Stimulated activated CD4-positive, alpha-beta T cell treated with anti-CD3 and anti-CD28 coated beads, Interleukin-12 subunit alpha, Interleukin-12 subunit beta, amount 100 ng/mL, for 48 hours (primary cell): ENCODE measurements around the gene MBOAT2.
"Not testable (repeated sequence)": the region's sequence is repeated elsewhere in the genome, so short reads cannot be mapped to it uniquely, and the experiment has no call there.

Experiments used
- DNase-seq, 3 donors: peaks; one replicate each; pipeline ENCODE4 v3.0.0-alpha.2; 2020; ENCODE audit warnings: low read depth in 2 of 3, low spot score in 1 of 3

MBOAT2 gene

GRCh38 chr2:8957628-8958027 lies 45.9 kb downstream of the MBOAT2 start:
- no peak for DNase-seq

DNA sequence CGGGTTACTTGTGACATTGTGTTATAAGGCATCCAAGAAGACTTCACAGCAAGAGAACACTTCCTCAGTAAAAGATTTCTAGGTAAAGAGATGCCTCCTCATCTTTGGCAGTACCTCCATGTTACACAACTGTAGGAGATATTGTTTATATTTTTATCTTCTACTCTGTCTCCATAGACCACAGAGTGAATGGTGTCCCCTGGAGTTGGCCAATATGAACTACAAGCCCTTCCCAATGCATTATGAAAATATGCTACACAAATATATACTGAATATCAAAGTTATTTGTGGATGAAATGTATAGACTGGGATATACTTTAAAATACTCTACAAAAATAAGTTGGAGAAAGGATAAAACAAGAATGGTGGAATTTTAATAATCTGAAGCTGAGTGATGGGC lies 46.7 kb downstream of the MBOAT2 start:
- no peak for DNase-seq

DNA sequence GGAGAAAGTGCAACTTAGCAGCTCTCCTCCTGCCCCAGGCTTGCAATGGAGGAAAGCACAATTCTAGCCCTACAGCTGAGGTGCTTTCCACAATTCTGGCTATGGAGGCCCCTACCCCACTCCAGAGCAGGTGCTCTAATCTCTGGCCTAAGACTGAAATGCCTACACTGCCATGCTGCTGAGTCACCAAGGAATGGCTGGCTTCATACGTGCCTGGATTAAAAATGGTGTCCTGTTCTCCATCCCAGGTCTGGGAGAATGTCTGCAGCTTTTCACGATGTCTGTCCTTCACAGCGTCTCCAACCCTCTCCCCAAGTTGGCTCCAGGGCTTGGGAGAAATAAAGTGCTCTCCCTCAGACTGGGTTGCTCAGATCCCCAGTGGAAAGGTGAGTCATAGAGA lies 48.5 kb downstream of the MBOAT2 start:
- DNase-seq = no peak

DNA sequence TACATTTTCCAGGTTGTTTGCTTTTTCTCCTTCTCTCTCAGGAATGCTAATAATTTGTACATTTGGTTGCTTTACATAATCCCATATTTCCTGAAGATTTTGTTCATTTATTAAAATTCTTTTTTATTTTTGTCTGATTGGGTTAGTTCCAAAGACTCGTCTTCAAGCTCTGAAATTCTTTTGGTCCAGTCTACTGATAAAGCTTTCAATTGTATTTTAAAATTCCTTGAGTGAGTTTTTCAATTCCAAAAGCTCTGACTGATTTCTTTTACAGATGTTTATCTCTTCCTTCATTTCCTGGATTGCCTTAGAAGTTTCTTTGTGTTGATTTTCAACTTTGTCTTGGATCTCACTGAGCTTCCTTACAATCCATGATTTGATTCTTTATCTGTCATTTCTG lies 50.0 kb downstream of the MBOAT2 start:
- DNase-seq = no peak

GRCh38 chr2:8939486-8940114 lies 63.9 kb downstream of the MBOAT2 start:
- no peak for DNase-seq

GRCh38 chr2:8938384-8938783 lies 65.1 kb downstream of the MBOAT2 start:
- DNase-seq = no peak

GRCh38 chr2:8935982-8936381 lies 67.5 kb downstream of the MBOAT2 start:
- DNase-seq = no peak

DNA sequence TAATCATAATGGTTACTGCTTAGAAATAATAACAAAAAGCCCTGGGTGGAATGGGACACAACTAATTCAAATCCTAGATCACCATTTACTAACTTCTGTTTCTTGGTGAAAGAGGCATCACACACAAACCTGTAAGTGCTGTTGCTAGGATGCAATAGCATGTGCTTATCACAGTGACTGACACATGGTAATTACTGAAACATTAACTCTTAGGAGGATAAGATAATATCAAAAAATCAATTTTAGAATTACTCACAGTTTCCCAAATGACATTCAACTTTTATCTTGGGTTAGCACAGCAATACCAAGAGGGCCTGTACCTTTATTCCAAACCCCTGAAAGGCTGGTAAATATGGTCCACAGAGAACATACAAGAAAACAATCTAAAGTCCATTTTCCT lies 69.1 kb downstream of the MBOAT2 start:
- no peak for DNase-seq

DNA sequence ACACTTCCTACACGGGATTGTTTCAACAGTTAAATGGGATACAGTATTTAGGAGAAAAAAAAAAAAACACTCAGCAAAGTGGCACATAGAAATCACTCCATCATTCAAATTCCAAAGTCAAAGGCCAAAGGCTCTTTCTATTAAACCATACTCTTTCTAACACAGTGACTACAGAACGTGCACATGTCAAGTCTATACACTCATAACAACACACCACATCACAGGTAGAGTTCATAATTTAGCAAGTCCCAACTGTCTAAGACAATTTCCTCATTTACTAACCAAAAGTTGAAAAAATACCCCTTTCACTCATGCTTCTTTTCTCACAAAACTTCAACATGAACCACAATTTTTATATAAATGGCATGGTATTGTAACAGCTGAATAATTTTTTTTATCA lies 70.8 kb downstream of the MBOAT2 start:
- DNase-seq = no peak

GRCh38 chr2:8930185-8930584 lies 73.3 kb downstream of the MBOAT2 start:
- DNase-seq = not testable (repeated sequence)

DNA sequence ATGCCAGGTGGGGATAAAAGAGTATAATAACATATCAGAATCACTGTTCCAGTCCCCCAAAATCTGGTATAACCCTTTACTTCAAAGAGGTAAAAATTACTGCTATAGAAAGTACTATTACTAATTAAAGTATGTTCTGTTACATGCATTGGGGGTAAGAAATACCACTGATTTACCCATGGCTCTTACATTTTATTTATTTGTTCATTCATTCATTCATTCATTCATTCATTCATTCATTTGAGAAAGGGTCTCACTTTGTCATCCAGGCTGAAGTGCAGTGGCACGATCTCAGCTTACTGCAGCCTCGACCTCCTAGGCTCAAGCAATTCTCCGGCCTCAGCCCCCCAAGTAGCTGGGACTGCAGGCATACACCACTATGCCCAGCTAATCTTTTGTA lies 74.4 kb downstream of the MBOAT2 start:
- no peak for DNase-seq

DNA sequence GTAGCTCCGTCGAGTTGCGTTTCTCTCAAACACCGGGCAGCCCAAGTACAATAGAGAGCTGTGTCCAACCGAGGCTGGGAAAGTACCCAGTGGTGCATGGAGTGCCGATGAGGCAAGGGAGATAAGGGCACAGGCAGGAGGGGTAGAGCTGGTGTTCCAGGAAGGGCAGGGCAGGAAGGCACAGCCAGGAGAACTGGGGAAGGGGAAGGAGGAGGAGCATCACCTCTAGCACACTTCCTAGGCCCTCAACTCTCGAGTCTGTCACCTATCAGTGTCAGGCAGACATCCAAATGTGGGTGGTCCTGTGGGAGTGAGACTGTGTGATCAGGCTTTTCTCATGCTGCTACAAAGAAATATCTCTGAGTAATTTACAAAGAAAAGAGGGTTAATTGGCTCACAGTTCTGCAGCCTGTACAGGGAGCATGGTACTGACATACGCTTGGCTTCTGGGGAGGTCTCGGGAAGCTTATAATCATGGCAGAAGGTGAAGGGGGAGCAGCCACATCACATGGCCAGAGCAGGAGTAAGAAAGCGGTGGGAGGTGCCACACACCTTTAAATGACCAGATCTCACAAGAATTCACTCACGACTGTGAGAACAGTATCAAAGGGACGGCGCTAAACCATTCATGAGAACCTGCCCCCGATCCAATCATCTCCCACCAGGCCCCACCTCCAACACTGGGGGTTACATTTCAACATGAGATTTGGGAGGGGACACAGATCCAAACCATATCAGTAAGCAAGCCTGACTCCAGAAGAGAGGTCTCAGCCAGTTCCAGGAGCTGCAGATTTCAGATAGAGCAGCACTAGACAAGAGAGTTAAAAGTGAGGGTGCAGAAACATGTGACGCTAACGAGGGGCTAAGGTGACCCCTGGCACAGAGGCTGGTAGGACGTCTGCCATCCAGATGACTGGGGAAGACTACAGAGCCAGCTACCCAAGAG lies 75.7 kb downstream of the MBOAT2 start:
- no peak for DNase-seq

DNA sequence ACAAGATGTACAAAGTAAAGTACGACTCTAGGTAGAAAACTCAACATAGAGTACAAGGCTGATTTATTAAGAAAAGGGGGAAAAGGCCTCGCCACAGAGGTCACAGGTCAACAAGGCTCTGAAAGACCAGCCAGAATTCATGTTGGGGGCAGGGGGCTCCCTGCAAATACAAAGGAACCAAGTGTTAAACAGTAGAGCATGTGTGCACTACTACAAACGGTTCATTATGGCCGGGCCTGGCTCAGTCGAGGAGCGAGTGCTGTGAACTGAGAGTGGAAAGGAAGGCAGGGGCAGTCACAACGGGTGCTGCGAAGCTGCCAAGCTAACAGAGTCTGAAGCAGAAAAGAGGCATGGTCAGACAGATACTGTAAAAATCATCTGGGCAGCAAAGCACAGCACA lies 77.1 kb downstream of the MBOAT2 start:
- DNase-seq = no peak

- no peak for DNase-seq
Measured at GRCh38 chr2:8925411-8925810, 78.1 kb downstream of the MBOAT2 start.

DNA sequence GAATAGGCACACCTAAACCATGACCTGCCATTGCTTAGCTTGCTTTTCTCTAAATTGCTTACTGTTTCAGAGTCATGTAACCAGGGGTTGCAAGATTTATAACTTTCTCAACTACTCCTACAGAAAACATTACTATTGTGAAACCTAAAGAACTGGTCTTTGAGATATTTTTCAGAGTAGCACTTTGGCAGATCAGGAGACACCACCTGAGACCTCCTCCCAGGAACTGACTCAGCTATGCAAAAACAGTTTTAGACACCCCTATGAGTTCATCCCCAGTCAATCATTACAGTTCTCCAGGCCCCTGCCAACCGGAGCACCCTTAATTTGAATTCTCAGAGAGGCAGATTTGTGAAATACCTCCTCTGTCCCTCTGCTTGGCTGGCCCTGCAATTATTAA lies 80.3 kb downstream of the MBOAT2 start:
- no peak for DNase-seq

GRCh38 chr2:8922431-8922830 lies 81.1 kb downstream of the MBOAT2 start:
- no peak for DNase-seq

- DNase-seq = no peak
Measured at GRCh38 chr2:8918412-8918811, 85.1 kb downstream of the MBOAT2 start.

DNA sequence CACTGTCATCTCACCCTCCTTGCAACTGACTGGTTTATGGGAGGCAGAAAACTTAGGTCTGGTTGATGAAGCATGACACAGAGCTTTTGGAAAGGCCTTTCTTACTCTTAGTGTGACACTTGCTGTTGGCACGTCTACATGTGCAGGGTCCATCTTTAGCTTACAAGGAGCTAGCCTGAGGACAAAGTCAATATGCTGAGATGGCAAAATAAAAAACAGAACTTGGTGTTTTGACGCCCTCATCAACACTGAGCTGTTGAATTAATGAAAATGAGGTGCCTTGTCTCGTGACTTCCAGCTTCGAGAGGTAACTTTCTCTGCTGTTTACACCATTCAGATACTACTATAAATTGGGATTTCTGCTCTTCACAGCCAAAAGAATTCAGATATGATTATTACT lies 87.5 kb downstream of the MBOAT2 start:
- no peak for DNase-seq

DNA sequence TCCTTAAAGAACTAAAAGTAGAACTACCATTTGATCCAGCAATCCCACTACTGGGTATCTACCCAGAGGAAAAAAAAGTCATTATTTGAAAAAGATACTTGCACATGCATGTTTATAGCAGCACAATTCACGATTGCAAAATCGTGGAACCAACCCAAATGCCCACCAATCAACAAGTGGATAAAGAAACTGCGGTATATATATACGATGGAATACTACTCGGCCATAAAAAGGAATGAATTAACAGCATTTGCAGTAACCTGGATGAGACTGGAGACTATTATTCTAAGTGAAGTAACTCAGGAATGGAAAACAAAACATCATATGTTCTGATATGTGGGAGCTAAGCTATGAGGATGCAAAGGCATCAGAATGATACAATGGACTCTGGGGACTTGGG lies 89.7 kb downstream of the MBOAT2 start:
- DNase-seq = not testable (repeated sequence)

DNA sequence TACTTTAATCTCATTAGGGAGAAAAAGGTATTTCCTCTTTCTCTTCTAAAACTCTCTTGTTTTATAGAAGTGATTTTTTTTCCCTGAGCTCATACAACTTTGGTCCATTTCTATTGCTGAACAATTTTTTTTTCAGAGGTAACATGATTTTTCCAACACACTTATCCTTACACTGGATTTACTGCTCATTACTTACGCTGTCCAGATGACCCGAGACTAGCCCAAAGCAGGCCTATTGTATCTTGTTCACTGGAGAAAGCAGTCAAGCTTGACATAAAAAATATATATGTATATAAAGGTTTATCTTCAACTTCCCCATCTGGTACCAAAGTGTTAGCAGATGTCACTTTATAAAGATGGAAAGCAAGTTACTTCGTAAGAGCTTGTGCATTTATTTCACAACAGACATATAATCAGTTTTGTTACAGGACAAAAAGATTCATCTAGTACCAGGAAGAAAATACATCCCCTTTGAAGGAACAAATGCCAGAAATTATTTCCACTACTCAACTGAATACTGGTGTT lies 95.7 kb downstream of the MBOAT2 start:
- no peak for DNase-seq

DNA sequence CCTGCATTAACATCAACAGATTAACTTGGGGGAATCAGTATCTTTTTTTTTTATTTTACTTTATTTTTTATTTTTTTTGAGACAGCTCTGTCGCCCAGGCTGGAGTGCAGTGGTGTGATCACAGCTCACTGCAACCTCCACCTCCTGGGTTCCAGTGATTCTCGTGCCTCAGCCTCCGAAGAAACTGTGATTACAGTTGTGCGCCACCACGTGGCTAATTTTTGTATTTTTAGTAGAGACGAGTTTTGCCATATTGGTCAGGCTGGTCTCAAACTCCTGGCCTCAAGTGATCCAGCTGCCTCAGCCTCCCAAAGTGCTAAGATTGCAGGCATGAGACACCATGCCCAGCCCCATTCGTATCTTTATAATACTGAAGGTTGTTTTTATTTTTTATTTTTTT lies 99.6 kb downstream of the MBOAT2 start:
- DNase-seq = not testable (repeated sequence)

DNA sequence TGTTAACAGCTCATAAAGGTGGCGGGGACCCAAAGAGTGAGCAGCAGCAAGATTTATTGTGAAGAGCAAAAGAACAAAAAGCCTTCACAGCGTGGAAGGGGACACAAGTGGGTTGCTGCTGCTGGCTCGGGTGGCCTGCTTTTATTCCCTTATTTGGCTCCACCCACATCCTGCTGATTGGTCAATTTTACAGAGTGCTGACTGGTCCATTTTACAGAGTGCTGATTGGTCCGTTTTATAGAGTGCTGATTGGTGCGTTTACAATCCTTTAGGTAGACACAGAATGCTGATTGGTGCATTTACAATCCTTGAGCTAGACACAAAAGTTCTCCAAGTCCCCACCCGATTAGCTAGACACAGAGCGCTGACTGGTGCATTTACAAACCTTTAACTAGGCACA lies 100.7 kb downstream of the MBOAT2 start:
- not testable (repeated sequence) for DNase-seq
